ENCODE results near the gene SEC23IP. TPM values are rescaled to one million over a fixed set of nuclear protein-coding genes. Genes with fewer than 3 reads are reported as not detected.

The SEC23IP gene
- total and polyA plus RNA-seq, 2 donors (not counting 1 experiment from before 2014, with no cell fraction given): 10.5 to 69.7 TPM

DNA sequence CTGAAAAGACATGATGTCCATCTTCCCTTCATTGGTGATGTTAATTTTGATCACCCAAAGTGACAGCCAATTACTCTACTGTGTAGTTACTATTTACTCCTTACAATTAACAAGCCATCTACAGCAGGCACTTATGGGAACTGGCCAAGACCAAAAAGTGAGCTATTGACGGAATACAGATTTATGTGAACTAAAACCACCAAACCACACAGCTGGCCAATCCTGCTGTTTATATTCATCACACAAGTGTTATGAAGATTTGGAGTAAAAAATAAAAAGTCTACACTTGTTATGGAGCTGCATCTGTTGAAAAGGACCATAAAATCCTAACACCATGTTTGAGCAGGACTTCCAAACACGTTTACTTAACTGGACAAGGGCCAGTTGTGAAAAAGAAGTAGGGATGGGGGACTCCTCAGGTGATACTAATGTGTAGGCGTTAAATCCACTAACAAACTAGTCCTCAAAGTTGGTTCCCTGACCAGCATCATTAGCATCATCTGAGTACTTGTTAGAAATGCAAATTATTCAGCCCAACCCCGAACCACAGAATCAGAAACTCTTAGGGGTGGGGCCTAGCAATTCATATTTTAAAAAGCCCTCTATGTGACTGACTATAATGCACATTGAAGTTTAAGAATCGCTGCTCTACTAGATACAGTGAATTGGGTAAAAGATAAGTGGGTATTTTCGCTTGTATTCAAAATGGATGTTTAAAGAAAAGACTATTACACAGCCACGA lies 31.5 kb upstream of the SEC23IP start:
- Histone ChIP-seq H3K27ac (ENCODE audit: low read length in 2 of 2) (peak overlapping the region in 1 of 2 donors; percentile 4), H4K20me1 (ENCODE audit: control insufficient read depth, insufficient read depth, low read length, poor library complexity, severe bottlenecking) (peaks cover 35% of the 10 kb centered on the region), H3K27me3 (replicated peaks in 1 of 4; ENCODE audit: control extremely low read depth in 1 of 4, control insufficient read depth in 3 of 4, insufficient read depth in 4 of 4, low read length in 3 of 4) (no peaks in the 10 kb centered on the region), H3K9me3 (ENCODE audit: control extremely low read depth in 1 of 3, control insufficient read depth in 2 of 3, insufficient read depth in 1 of 3, low read length in 2 of 3) (peaks cover 1 to 8% (median 3%) of the 10 kb centered on the region in 3 donors), H3K4me3 (ENCODE audit: control extremely low read depth in 1 of 5, extremely low read depth in 1 of 5, insufficient read depth in 1 of 5, low read depth in 2 of 5, low read length in 4 of 5) (no peak overlapping the region), H3K79me2 (ENCODE audit: control insufficient read depth, insufficient read depth, low read length) (peaks cover 75% of the 10 kb centered on the region), H3K9ac (ENCODE audit: low read length) (no peak overlapping the region), H2AFZ (ENCODE audit: insufficient read depth, low read depth, low read length, poor library complexity, severe bottlenecking) (no peak overlapping the region), H3K36me3 (replicated peaks in 1 of 2; ENCODE audit: control extremely low read depth in 1 of 2, control insufficient read depth in 1 of 2, extremely low read depth in 1 of 2, insufficient read depth in 2 of 2, low read length in 1 of 2) (peaks cover 1 to 21% of the 10 kb centered on the region in 2 experiments), H3K4me1 (ENCODE audit: control insufficient read depth in 2 of 2, insufficient read depth in 2 of 2, low read length in 2 of 2) (peaks cover 3 to 7% of the 10 kb centered on the region in 2 donors), H3K4me2 (replicated peaks; ENCODE audit: low read depth, low read length, poor library complexity, severe bottlenecking) (no peak overlapping the region)
- no peak for TF ChIP-seq EZH2 (IDR thresholded peaks at IDR 0.05; ENCODE audit: borderline replicate concordance, insufficient read depth, low read depth, low read length, poor library complexity, severe bottlenecking)
- TF ChIP-seq CTCF (IDR thresholded peaks at IDR 0.05): no peak
- ChIA-PET CTCF (interaction anchor here (1.9 to 7.4 kb wide), 8 partner anchors 11 to 661 kb away, joined by 4 to 153 read pairs (median 18); partner anchors contain the start of genes INPP5F and MCMBP), POLR2A (no interaction called here)
- peaks cover 3% of the 10 kb centered on the region for H3K9me3 Mint-ChIP-seq (ENCODE audit: insufficient read depth)
- no peak for DNase-seq
- WGBS (ENCODE audit: insufficient coverage): no CpG with 5 or more reads among the region's 7 CpGs
- ATAC-seq (ENCODE audit: low read depth): no peak
- no peak overlapping the region for H3K27ac Mint-ChIP-seq
- intact Hi-C loops (cut with micrococcal nuclease): no loop called here
- H3K27me3 Mint-ChIP-seq: no peaks in the 10 kb centered on the region
- no peak overlapping the region for H3K4me3 Mint-ChIP-seq
- H3K4me1 Mint-ChIP-seq: peaks cover 27% of the 10 kb centered on the region

GRCh38 chr10:119862524-119862923 lies 30.0 kb upstream of the SEC23IP start:
- no CpG with 5 or more reads among the region's 1 CpG for WGBS (ENCODE audit: insufficient coverage)
- H3K36me3 ChIP-seq (replicated peaks in 1 of 2; ENCODE audit: control extremely low read depth in 1 of 2, control insufficient read depth in 1 of 2, extremely low read depth in 1 of 2, insufficient read depth in 2 of 2, low read length in 1 of 2): peaks cover 1 to 15% of the 10 kb centered on the region in 2 experiments
- no peak for TF ChIP-seq EZH2 (IDR thresholded peaks at IDR 0.05; ENCODE audit: borderline replicate concordance, insufficient read depth, low read depth, low read length, poor library complexity, severe bottlenecking)
- no peak for TF ChIP-seq CTCF (IDR thresholded peaks at IDR 0.05)
- CTCF ChIA-PET: interaction anchor here (0.6 to 7.4 kb wide), 5 partner anchors 8 to 687 kb away, joined by 3 to 153 read pairs (median 11); partner anchors contain the start of gene MCMBP
- no peak overlapping the region for H3K4me3 Mint-ChIP-seq
- DNase-seq (no peak), ATAC-seq (ENCODE audit: low read depth) (no peak)
- no peak overlapping the region for H3K27ac ChIP-seq (ENCODE audit: low read length in 2 of 2)
- H3K27me3 Mint-ChIP-seq: no peaks in the 10 kb centered on the region
- H3K9me3 ChIP-seq (ENCODE audit: control extremely low read depth in 1 of 3, control insufficient read depth in 2 of 3, insufficient read depth in 1 of 3, low read length in 2 of 3): peaks cover 1 to 8% (median 3%) of the 10 kb centered on the region in 3 donors
- no peaks in the 10 kb centered on the region for H3K27me3 ChIP-seq (replicated peaks in 1 of 4; ENCODE audit: control extremely low read depth in 1 of 4, control insufficient read depth in 3 of 4, insufficient read depth in 4 of 4, low read length in 3 of 4)
- H4K20me1 ChIP-seq (ENCODE audit: control insufficient read depth, insufficient read depth, low read length, poor library complexity, severe bottlenecking): peaks cover 46% of the 10 kb centered on the region
- no peak overlapping the region for H3K9ac ChIP-seq (ENCODE audit: low read length)
- intact Hi-C loops (cut with micrococcal nuclease): no loop called here
- no peak overlapping the region for H3K27ac Mint-ChIP-seq
- POLR2A ChIA-PET: interaction anchor here (1.2 kb wide), 1 partner anchor 11 kb away, joined by 4 read pairs; no protein-coding TSS in a partner anchor
- H3K4me3 ChIP-seq (ENCODE audit: control extremely low read depth in 1 of 5, extremely low read depth in 1 of 5, insufficient read depth in 1 of 5, low read depth in 2 of 5, low read length in 4 of 5): no peak overlapping the region
- H3K4me1 ChIP-seq (ENCODE audit: control insufficient read depth in 2 of 2, insufficient read depth in 2 of 2, low read length in 2 of 2): peaks cover 3 to 9% of the 10 kb centered on the region in 2 donors
- H2AFZ ChIP-seq (ENCODE audit: insufficient read depth, low read depth, low read length, poor library complexity, severe bottlenecking): no peak overlapping the region
- H3K9me3 Mint-ChIP-seq (ENCODE audit: insufficient read depth): peaks cover 3% of the 10 kb centered on the region
- H3K79me2 ChIP-seq (ENCODE audit: control insufficient read depth, insufficient read depth, low read length): peaks cover 85% of the 10 kb centered on the region
- peaks cover 31% of the 10 kb centered on the region for H3K4me1 Mint-ChIP-seq
- no peak overlapping the region for H3K4me2 ChIP-seq (replicated peaks; ENCODE audit: low read depth, low read length, poor library complexity, severe bottlenecking)

Measured in B cell (primary cell).